ENCODE measurements around the gene STK11. TPM values are rescaled to one million over a fixed set of nuclear protein-coding genes. Genes with fewer than 3 reads are reported as not detected.
"Not testable (repeated sequence)": the region's sequence is repeated elsewhere in the genome, so short reads cannot be mapped to it uniquely, and the experiment has no call there.

Gene STK11
- polyA plus RNA-seq, 1 donor from 2014 or later: 51.6 TPM

DNA sequence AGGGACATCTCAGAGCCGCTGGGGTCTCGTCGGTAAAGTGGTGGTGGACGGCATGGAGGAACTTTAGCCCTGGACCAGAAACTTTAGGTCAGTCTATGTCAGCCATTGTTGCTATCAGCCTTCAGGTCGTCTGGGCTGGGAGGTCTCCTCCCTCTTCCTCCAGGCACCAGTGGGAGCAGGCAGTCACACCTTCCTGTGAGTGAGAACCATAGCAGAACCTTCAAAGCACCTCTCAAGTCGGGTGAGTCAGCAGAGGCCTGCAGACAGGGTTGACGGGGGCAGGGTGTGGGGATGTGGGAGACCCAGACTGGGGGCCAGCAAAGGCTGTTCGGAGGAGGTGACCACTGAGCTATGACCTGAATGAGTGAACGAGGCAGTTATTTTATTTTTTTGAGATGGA, 16.2 kb upstream of the STK11 start:
- Histone ChIP-seq H3K36me3 (ENCODE audit: insufficient read depth, low read length) (no peaks in the 10 kb centered on the region), H3K27me3 (ENCODE audit: insufficient read depth, low read depth, low read length) (no peaks in the 10 kb centered on the region), H3K9me2 (ENCODE audit: insufficient read depth, low read length) (no peaks in the 10 kb centered on the region), H3F3A (ENCODE audit: insufficient read depth, low read length, poor library complexity, severe bottlenecking) (no peaks in the 10 kb centered on the region), H2AFZ (ENCODE audit: low read depth, low read length) (no peak overlapping the region), H3K27ac (ENCODE audit: low read length) (no peak overlapping the region), H3K9me3 (ENCODE audit: low read length) (no peaks in the 10 kb centered on the region), H3K4me2 (ENCODE audit: low read length) (no peak overlapping the region), H4K20me1 (ENCODE audit: insufficient read depth) (no peaks in the 10 kb centered on the region), H3K79me2 (replicated peaks; ENCODE audit: insufficient read depth, low read length) (no peaks in the 10 kb centered on the region), H3K9ac (ENCODE audit: low read length) (no peak overlapping the region), H3K4me3 (ENCODE audit: low read length) (no peak overlapping the region)
- no peak for TF ChIP-seq RAD21 (conservative IDR thresholded peaks at IDR 0.05)
- no peak for TF ChIP-seq SMC3 (conservative IDR thresholded peaks at IDR 0.05; ENCODE audit: poor library complexity)

DNA sequence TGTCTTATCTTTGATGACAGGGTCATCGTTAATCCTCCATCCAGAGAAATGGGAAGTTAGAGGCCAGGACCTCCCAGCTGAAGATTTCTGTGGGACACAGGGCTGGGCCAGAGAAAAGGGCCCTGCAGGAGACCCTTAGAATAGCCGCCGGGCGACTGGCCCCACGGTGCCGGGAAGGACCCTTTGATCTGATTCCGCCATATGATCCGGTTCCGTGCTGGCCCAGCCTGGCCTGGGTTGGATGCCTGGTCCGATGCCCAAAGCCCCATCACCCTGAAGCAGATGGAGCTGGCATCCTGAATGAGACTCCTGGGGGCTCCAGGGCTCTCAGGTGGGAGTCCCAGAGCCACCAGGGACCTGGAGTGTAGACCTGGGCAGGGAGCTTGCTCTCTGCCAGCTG, 6.0 kb upstream of the STK11 start:
- Histone ChIP-seq H3K9me2 (ENCODE audit: insufficient read depth, low read length) (no peaks in the 10 kb centered on the region), H3K79me2 (replicated peaks; ENCODE audit: insufficient read depth, low read length) (no peaks in the 10 kb centered on the region), H3K9ac (ENCODE audit: low read length) (no peak overlapping the region), H2AFZ (ENCODE audit: low read depth, low read length) (no peak overlapping the region), H3K4me3 (ENCODE audit: low read length) (no peak overlapping the region), H3K4me2 (ENCODE audit: low read length) (no peak overlapping the region), H3F3A (ENCODE audit: insufficient read depth, low read length, poor library complexity, severe bottlenecking) (no peaks in the 10 kb centered on the region), H3K9me3 (ENCODE audit: low read length) (no peaks in the 10 kb centered on the region), H3K36me3 (ENCODE audit: insufficient read depth, low read length) (no peaks in the 10 kb centered on the region), H3K27me3 (ENCODE audit: insufficient read depth, low read depth, low read length) (no peaks in the 10 kb centered on the region), H4K20me1 (ENCODE audit: insufficient read depth) (no peaks in the 10 kb centered on the region), H3K27ac (ENCODE audit: low read length) (no peak overlapping the region)
- TF ChIP-seq EP300 (conservative IDR thresholded peaks at IDR 0.05; ENCODE audit: poor library complexity, severe bottlenecking): no peak
- TF ChIP-seq POLR2AphosphoS5 (IDR thresholded peaks at IDR 0.05): no peak
- no peak for TF ChIP-seq TAF1 (IDR thresholded peaks at IDR 0.05; ENCODE audit: low read depth)
- no peak for TF ChIP-seq SMC3 (conservative IDR thresholded peaks at IDR 0.05; ENCODE audit: poor library complexity)
- TF ChIP-seq, protein P1, sequence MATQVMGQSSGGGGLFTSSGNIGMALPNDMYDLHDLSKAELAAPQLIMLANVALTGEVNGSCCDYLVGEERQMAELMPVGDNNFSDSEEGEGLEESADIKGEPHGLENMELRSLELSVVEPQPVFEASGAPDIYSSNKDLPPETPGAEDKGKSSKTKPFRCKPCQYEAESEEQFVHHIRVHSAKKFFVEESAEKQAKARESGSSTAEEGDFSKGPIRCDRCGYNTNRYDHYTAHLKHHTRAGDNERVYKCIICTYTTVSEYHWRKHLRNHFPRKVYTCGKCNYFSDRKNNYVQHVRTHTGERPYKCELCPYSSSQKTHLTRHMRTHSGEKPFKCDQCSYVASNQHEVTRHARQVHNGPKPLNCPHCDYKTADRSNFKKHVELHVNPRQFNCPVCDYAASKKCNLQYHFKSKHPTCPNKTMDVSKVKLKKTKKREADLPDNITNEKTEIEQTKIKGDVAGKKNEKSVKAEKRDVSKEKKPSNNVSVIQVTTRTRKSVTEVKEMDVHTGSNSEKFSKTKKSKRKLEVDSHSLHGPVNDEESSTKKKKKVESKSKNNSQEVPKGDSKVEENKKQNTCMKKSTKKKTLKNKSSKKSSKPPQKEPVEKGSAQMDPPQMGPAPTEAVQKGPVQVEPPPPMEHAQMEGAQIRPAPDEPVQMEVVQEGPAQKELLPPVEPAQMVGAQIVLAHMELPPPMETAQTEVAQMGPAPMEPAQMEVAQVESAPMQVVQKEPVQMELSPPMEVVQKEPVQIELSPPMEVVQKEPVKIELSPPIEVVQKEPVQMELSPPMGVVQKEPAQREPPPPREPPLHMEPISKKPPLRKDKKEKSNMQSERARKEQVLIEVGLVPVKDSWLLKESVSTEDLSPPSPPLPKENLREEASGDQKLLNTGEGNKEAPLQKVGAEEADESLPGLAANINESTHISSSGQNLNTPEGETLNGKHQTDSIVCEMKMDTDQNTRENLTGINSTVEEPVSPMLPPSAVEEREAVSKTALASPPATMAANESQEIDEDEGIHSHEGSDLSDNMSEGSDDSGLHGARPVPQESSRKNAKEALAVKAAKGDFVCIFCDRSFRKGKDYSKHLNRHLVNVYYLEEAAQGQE (IDR thresholded peaks at IDR 0.05; ENCODE audit: borderline replicate concordance): no peak
- TF ChIP-seq, protein P2, sequence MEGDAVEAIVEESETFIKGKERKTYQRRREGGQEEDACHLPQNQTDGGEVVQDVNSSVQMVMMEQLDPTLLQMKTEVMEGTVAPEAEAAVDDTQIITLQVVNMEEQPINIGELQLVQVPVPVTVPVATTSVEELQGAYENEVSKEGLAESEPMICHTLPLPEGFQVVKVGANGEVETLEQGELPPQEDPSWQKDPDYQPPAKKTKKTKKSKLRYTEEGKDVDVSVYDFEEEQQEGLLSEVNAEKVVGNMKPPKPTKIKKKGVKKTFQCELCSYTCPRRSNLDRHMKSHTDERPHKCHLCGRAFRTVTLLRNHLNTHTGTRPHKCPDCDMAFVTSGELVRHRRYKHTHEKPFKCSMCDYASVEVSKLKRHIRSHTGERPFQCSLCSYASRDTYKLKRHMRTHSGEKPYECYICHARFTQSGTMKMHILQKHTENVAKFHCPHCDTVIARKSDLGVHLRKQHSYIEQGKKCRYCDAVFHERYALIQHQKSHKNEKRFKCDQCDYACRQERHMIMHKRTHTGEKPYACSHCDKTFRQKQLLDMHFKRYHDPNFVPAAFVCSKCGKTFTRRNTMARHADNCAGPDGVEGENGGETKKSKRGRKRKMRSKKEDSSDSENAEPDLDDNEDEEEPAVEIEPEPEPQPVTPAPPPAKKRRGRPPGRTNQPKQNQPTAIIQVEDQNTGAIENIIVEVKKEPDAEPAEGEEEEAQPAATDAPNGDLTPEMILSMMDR (IDR thresholded peaks at IDR 0.05; ENCODE audit: poor library complexity, severe bottlenecking): no peak
- no peak for TF ChIP-seq MXI1 (conservative IDR thresholded peaks at IDR 0.05; ENCODE audit: poor library complexity, severe bottlenecking)
- TF ChIP-seq RAD21 (conservative IDR thresholded peaks at IDR 0.05): no peak
- TF ChIP-seq EZH2 (IDR thresholded peaks at IDR 0.05; ENCODE audit: borderline replicate concordance, insufficient read depth, low read length, poor library complexity, severe bottlenecking): no peak

DNA sequence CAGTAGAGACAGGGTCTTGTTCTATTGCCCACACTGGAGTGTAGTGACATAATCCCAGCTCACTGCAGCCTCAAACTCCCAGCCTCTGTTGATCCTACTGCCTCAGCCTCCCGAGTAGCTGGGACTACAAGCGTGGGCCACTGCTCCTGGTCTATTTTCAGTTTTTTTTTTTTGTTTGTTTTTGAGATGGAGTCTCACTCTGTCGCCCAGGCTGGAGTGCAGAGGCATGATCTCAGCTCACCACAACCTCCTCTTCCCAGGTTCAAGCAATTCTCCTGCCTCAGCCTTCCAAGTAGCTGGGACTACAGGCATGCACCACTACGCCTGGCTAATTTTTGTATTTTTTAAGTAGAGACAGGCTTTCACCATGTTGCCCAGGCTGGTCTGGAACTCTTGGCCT, 5.0 kb upstream of the STK11 start:
- H3K36me3 ChIP-seq (ENCODE audit: insufficient read depth, low read length); H3K9me2 ChIP-seq (ENCODE audit: insufficient read depth, low read length); H3K27me3 ChIP-seq (ENCODE audit: insufficient read depth, low read depth, low read length); H2AFZ ChIP-seq (ENCODE audit: low read depth, low read length); H3K9me3 ChIP-seq (ENCODE audit: low read length); H3K79me2 ChIP-seq (replicated peaks; ENCODE audit: insufficient read depth, low read length); H4K20me1 ChIP-seq (ENCODE audit: insufficient read depth); H3K27ac ChIP-seq (ENCODE audit: low read length); H3K9ac ChIP-seq (ENCODE audit: low read length); H3F3A ChIP-seq (ENCODE audit: insufficient read depth, low read length, poor library complexity, severe bottlenecking); H3K4me3 ChIP-seq (ENCODE audit: low read length); H3K4me2 ChIP-seq (ENCODE audit: low read length): not testable (repeated sequence)

Measured in neural cell (in vitro differentiated cells).